Fibroblast of lung (primary cell): ENCODE results near the gene OTOGL.

Experiments used
- EZH2 ChIP-seq: IDR thresholded peaks from 2 replicates; pipeline ENCODE4 v1.5.1; 2012; ENCODE audit warnings: low read length, control low read depth, mild to moderate bottlenecking; ENCODE audit errors: missing control alignments
- TF ChIP-seq, protein P1 (sequence below), 2 donors: IDR thresholded peaks in 1 of 2; conservative IDR thresholded peaks in 1 of 2; 1 replicate in 1 of 2; 2 replicates in 1 of 2; pipeline ENCODE4 v1.5.1; 2011 to 2012; ENCODE audit warnings: low read length in 2 of 2, control low read depth in 1 of 2, inconsistent platforms in 1 of 2, low read depth in 1 of 2, mild to moderate bottlenecking in 1 of 2

DNA sequence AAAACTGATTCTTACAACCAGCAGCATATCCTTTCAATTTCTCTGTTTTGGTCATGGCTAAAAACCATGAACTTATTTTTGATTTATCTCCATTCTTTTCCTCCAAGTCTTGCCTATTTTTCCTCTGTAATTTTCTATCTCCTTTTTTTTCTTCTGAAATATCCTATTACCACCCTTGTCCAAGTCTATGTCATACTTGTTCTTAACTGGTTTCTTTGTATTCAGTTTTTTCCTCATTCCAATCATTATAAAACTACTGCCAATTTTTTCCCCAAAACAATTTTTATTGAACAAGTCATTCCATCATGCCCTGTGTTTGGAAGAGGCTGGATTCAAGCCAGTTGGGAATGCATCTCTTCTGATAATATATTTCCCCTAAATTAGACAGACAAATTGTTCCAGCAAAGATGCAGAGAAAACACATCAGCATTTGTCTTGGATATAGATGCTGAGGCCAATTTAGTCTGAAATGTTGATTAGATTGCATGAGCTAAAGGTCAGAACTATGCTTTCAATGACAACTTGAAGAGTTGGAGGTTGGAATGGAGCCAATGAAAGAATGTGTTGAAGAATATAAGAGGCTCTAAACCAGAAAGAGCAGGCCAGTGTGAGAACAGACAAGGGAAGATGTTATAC lies 30.7 kb downstream of the OTOGL start:
- TF ChIP-seq, protein P1, sequence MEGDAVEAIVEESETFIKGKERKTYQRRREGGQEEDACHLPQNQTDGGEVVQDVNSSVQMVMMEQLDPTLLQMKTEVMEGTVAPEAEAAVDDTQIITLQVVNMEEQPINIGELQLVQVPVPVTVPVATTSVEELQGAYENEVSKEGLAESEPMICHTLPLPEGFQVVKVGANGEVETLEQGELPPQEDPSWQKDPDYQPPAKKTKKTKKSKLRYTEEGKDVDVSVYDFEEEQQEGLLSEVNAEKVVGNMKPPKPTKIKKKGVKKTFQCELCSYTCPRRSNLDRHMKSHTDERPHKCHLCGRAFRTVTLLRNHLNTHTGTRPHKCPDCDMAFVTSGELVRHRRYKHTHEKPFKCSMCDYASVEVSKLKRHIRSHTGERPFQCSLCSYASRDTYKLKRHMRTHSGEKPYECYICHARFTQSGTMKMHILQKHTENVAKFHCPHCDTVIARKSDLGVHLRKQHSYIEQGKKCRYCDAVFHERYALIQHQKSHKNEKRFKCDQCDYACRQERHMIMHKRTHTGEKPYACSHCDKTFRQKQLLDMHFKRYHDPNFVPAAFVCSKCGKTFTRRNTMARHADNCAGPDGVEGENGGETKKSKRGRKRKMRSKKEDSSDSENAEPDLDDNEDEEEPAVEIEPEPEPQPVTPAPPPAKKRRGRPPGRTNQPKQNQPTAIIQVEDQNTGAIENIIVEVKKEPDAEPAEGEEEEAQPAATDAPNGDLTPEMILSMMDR (conservative IDR thresholded peaks at IDR 0.05 in 1 of 2, IDR thresholded peaks at IDR 0.05 in 1 of 2; ENCODE audit: low read depth in 1 of 2, low read length in 2 of 2), result no peak
- no peak for TF ChIP-seq EZH2
